ENCODE measurements around the gene SLC24A4. TPM values are rescaled to one million over a fixed set of nuclear protein-coding genes. Genes with fewer than 3 reads are reported as not detected.

Gene SLC24A4
- polyA plus RNA-seq, 6 donors from 2014 or later: 0.03 to 0.09 (median 0.05) TPM; not detected in 2

DNA sequence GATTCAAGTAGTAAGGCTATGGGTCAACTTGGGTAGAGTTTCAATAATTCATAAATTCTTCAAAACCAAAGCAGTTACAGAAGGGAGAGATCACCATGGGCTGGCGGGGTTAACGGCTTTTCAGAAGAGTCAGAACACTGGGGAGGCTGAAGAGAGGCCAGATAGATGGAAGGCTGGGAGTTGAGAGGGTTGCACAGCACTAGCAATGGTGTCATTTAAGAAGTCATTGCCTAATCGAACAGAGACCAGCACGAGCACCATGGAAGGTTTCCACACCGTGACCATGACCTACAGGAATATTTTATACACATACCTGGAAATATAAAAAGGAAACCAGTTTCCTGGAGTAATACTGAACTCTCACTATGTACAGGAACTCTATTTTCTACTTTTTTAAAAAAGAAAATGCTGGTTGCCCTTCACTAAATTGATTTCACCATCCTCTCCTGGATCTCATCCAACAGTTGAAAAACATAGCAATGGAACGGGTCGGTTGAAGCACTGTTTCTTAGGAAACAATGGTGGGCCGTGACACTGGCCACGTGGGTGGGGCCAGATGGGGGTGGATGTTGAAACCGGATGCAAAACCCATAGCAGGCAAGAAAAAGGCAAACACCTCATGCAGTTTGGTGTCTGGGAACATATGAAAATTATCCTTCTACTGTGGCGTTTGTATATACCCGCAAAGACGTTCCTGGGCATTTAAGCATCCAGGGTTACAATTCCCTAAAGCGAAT is 152.7 kb downstream of the SLC24A4 start:
- Mint-ChIP-seq H3K27ac (no peak overlapping the region), H3K4me1 (peaks cover 0 to 4% (median 3%) of the 10 kb centered on the region in 3 donors), H3K36me3 (peaks cover 0 to 6% of the 10 kb centered on the region in 2 donors), H3K4me3 (no peak overlapping the region), H3K27me3 (peaks cover 0 to 9% (median 4%) of the 10 kb centered on the region in 3 donors), H3K9me3 (peaks cover 0 to 18% (median 11%) of the 10 kb centered on the region in 7 donors)
- ATAC-seq (ENCODE audit: low read depth in 2 of 2) (no peak), DNase-seq (no peak)

GRCh38 chr14:92480856-92481255 is 157.9 kb downstream of the SLC24A4 start:
- Mint-ChIP-seq H3K4me1 (no peaks in the 10 kb centered on the region), H3K27me3 (peaks cover 4 to 46% (median 15%) of the 10 kb centered on the region in 3 donors), H3K4me3 (no peak overlapping the region), H3K27ac (no peak overlapping the region), H3K9me3 (peaks cover 0 to 18% (median 12%) of the 10 kb centered on the region in 7 donors), H3K36me3 (peaks cover 0 to 6% of the 10 kb centered on the region in 2 donors)
- no peak for DNase-seq
- no peak for ATAC-seq (ENCODE audit: low read depth in 2 of 2)

DNA sequence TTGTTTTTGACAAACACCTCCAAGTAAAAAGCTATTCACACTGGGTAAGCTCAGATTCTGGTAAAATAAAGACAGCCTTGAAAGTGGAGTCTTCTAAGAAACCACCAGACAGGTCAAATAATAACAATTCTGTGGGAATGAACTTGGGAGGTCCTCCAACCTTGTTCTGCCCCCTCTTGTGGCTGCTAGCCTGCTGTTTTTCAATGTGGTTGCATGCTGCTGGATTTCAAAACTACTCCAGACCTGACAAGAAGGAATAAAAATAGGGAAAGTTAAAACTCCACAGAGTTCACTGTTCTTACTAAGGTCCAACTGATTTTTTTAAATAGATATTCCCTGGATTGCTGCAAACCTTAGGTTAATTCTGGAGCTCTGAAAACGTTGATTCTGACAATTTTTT is 158.4 kb downstream of the SLC24A4 start:
- H3K4me1 Mint-ChIP-seq: no peaks in the 10 kb centered on the region
- ATAC-seq (ENCODE audit: low read depth in 2 of 2) (no peak), DNase-seq (no peak)
- peaks cover 6 to 47% (median 20%) of the 10 kb centered on the region in 3 donors for H3K27me3 Mint-ChIP-seq
- H3K4me3 Mint-ChIP-seq: no peak overlapping the region
- H3K27ac Mint-ChIP-seq: no peak overlapping the region
- H3K36me3 Mint-ChIP-seq: peaks cover 0 to 6% of the 10 kb centered on the region in 2 donors
- H3K9me3 Mint-ChIP-seq: peaks cover 0 to 18% (median 12%) of the 10 kb centered on the region in 7 donors

GRCh38 chr14:92481811-92482555 is 159.0 kb downstream of the SLC24A4 start:
- peaks cover 0 to 18% (median 12%) of the 10 kb centered on the region in 7 donors for H3K9me3 Mint-ChIP-seq
- no peak for DNase-seq
- H3K27ac Mint-ChIP-seq: no peak overlapping the region
- no peaks in the 10 kb centered on the region for H3K4me1 Mint-ChIP-seq
- H3K4me3 Mint-ChIP-seq: no peak overlapping the region
- peaks cover 0 to 6% of the 10 kb centered on the region in 2 donors for H3K36me3 Mint-ChIP-seq
- peaks cover 12 to 53% (median 24%) of the 10 kb centered on the region in 3 donors for H3K27me3 Mint-ChIP-seq
- no peak for ATAC-seq (ENCODE audit: low read depth in 2 of 2)

- ATAC-seq (ENCODE audit: low read depth in 2 of 2): no peak
- Mint-ChIP-seq H3K4me3 (peak overlapping the region in 1 of 8 donors; percentile 66), H3K4me1 (peaks cover 0 to 6% (median 3%) of the 10 kb centered on the region in 3 donors), H3K9me3 (peaks cover 0 to 18% (median 12%) of the 10 kb centered on the region in 7 donors), H3K27ac (peak overlapping the region in 1 of 6 donors; percentile 59), H3K27me3 (peaks cover 15 to 61% (median 32%) of the 10 kb centered on the region in 3 donors), H3K36me3 (peaks cover 0 to 6% of the 10 kb centered on the region in 2 donors)
- no peak for DNase-seq
These were observed 159.8 kb downstream of the SLC24A4 start for GRCh38 chr14:92482621-92483319.

GRCh38 chr14:92484132-92484823 is 161.3 kb downstream of the SLC24A4 start:
- Mint-ChIP-seq H3K4me1 (peaks cover 0 to 6% (median 3%) of the 10 kb centered on the region in 3 donors), H3K9me3 (peaks cover 0 to 8% (median 4%) of the 10 kb centered on the region in 7 donors), H3K36me3 (no peaks in the 10 kb centered on the region), H3K4me3 (no peak overlapping the region), H3K27ac (no peak overlapping the region), H3K27me3 (peaks cover 15 to 65% (median 32%) of the 10 kb centered on the region in 3 donors)
- ATAC-seq (ENCODE audit: low read depth in 2 of 2): no peak
- no peak for DNase-seq

GRCh38 chr14:92486881-92487280 is 163.9 kb downstream of the SLC24A4 start:
- H3K27me3 Mint-ChIP-seq: peaks cover 16 to 46% (median 40%) of the 10 kb centered on the region in 3 donors
- H3K4me1 Mint-ChIP-seq: peaks cover 0 to 6% (median 3%) of the 10 kb centered on the region in 3 donors
- ATAC-seq (ENCODE audit: low read depth in 2 of 2) (no peak), DNase-seq (no peak)
- no peaks in the 10 kb centered on the region for H3K9me3 Mint-ChIP-seq
- H3K27ac Mint-ChIP-seq: no peak overlapping the region
- H3K4me3 Mint-ChIP-seq: no peak overlapping the region
- no peaks in the 10 kb centered on the region for H3K36me3 Mint-ChIP-seq

- ATAC-seq (ENCODE audit: low read depth in 2 of 2) (no peak), DNase-seq (no peak)
- H3K4me1 Mint-ChIP-seq: peaks cover 0 to 6% (median 3%) of the 10 kb centered on the region in 3 donors
- H3K27me3 Mint-ChIP-seq: peaks cover 16 to 42% (median 40%) of the 10 kb centered on the region in 3 donors
- peaks cover 0 to 6% of the 10 kb centered on the region in 2 donors for H3K36me3 Mint-ChIP-seq
- H3K9me3 Mint-ChIP-seq: no peaks in the 10 kb centered on the region
- H3K27ac Mint-ChIP-seq: peak overlapping the region in 1 of 6 donors; percentile 88
- no peak overlapping the region for H3K4me3 Mint-ChIP-seq
These were observed 164.7 kb downstream of the SLC24A4 start for GRCh38 chr14:92487513-92488133.

DNA sequence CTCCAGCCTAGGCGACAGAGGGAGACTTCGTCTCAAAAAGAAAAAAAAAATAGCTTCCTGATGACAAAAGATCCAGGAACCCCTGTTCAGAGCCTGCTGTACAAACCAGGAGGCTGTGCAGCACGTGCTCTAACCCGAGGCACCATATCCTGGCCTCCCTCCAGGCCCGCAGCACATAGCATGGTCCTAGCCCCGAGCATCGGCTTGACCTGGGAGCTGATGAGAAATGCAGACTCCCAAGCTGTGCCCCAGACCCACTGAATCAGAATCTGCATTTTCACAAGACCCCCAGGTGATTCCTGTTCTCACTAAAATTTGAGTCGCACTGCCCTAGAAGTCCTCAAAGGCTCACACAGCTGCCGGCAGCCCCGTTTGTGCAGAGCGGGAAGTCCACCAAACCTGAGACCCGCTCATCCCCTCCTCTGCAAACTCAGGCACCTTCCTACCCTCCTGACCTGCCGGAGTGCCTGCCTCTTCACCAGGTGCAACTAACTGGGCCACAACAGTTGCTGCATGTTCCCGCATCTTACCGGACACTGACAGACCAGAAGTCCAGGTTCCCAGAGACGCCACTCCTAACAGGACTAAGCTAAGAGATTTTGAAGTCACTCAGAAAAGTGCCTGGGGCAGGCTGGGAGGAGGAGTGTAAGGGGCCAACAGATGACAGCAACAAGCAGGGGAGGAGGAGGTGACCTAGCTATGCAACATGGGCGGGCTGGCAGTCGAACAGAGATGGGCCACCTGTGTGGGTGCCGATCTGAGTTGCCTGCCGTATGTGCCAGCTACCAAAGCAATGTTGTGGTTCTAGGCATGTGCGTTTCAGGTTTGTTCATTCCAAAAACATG is 166.7 kb downstream of the SLC24A4 start:
- H3K4me3 Mint-ChIP-seq: no peak overlapping the region
- H3K27ac Mint-ChIP-seq: peak overlapping the region in 2 of 6 donors; percentile 79 to 91
- H3K4me1 Mint-ChIP-seq: peaks cover 0 to 6% (median 3%) of the 10 kb centered on the region in 3 donors
- H3K9me3 Mint-ChIP-seq: no peaks in the 10 kb centered on the region
- no peak for ATAC-seq (ENCODE audit: low read depth in 2 of 2)
- peaks cover 0 to 6% of the 10 kb centered on the region in 2 donors for H3K36me3 Mint-ChIP-seq
- H3K27me3 Mint-ChIP-seq: peaks cover 16 to 41% (median 29%) of the 10 kb centered on the region in 3 donors
- DNase-seq: no peak

GRCh38 chr14:92490239-92490959 is 167.4 kb downstream of the SLC24A4 start:
- Mint-ChIP-seq H3K27ac (peak overlapping the region in 2 of 6 donors; percentile 42 to 54), H3K9me3 (no peaks in the 10 kb centered on the region), H3K36me3 (peaks cover 0 to 6% of the 10 kb centered on the region in 2 donors), H3K4me3 (no peak overlapping the region), H3K4me1 (peaks cover under 1 to 6% (median 3%) of the 10 kb centered on the region in 3 donors), H3K27me3 (peaks cover 16 to 33% (median 28%) of the 10 kb centered on the region in 3 donors)
- ATAC-seq (ENCODE audit: low read depth in 2 of 2): no peak
- DNase-seq: no peak

- Mint-ChIP-seq H3K27me3 (peaks cover 10 to 32% (median 17%) of the 10 kb centered on the region in 3 donors), H3K36me3 (peaks cover 0 to 6% of the 10 kb centered on the region in 2 donors), H3K9me3 (no peaks in the 10 kb centered on the region), H3K4me1 (peaks cover 3 to 10% (median 3%) of the 10 kb centered on the region in 3 donors), H3K4me3 (no peak overlapping the region), H3K27ac (peak overlapping the region in 1 of 6 donors; percentile 68)
- no peak for DNase-seq
- ATAC-seq (ENCODE audit: low read depth in 2 of 2): no peak
These were observed 168.8 kb downstream of the SLC24A4 start for GRCh38 chr14:92491782-92492181.

All from naive B cell (primary cell).